Measurements from ENCODE around the gene TULP4.

The TULP4 gene

GRCh38 chr6:158383542-158383941 is 71.3 kb downstream of the TULP4 start:
- no peak for ATAC-seq
- TF ChIP-seq ZNF565 (CRISPR knock-in tag; conservative IDR thresholded peaks at IDR 0.05; ENCODE audit: low read depth): no peak
- no peak for TF ChIP-seq PPARA (CRISPR knock-in tag; IDR thresholded peaks at IDR 0.05; ENCODE audit: borderline replicate concordance)
- TF ChIP-seq ZNF8 (CRISPR knock-in tag; IDR thresholded peaks at IDR 0.05): no peak
- TF ChIP-seq ZNF70 (CRISPR knock-in tag; IDR thresholded peaks at IDR 0.05): no peak
- TF ChIP-seq TCF4 (CRISPR knock-in tag; IDR thresholded peaks at IDR 0.05; ENCODE audit: borderline replicate concordance): no peak
- no peak for TF ChIP-seq ESRRG (CRISPR knock-in tag; IDR thresholded peaks at IDR 0.05)
- TF ChIP-seq POU6F1 (CRISPR knock-in tag; IDR thresholded peaks at IDR 0.05; ENCODE audit: borderline replicate concordance, low read depth): no peak
- no peak for TF ChIP-seq ZFP30 (CRISPR knock-in tag; IDR thresholded peaks at IDR 0.05)
- TF ChIP-seq ARNTL (CRISPR knock-in tag; IDR thresholded peaks at IDR 0.05; ENCODE audit: borderline replicate concordance, low read depth): no peak
- no peak for TF ChIP-seq CSDC2 (CRISPR knock-in tag; IDR thresholded peaks at IDR 0.05)

GRCh38 chr6:158384671-158385110 is 72.4 kb downstream of the TULP4 start:
- ATAC-seq: peak; percentile 87
- TF ChIP-seq ZNF8 (CRISPR knock-in tag; IDR thresholded peaks at IDR 0.05) (no peak; the same call in 1 of the 2 replicates), TSHZ2 (CRISPR knock-in tag; IDR thresholded peaks at IDR 0.05) (peak; percentile 63; the same call in 1 of the 2 replicates), ISL1 (CRISPR knock-in tag; IDR thresholded peaks at IDR 0.05) (peak; percentile 94), ZC3H10 (CRISPR knock-in tag; IDR thresholded peaks at IDR 0.05) (peak; percentile 71; the same call in 1 of the 2 replicates), PATZ1 (CRISPR knock-in tag; IDR thresholded peaks at IDR 0.05; ENCODE audit: borderline replicate concordance) (0 out of 2 replicates have a peak, but pooled peaks have one; percentile 18)

- ATAC-seq: no peak
- TF ChIP-seq ZNF8 (CRISPR knock-in tag; IDR thresholded peaks at IDR 0.05) (no peak), ZNF70 (CRISPR knock-in tag; IDR thresholded peaks at IDR 0.05) (no peak), TSHZ2 (CRISPR knock-in tag; IDR thresholded peaks at IDR 0.05) (no peak)
Measured at GRCh38 chr6:158387036-158387435, 74.8 kb downstream of the TULP4 start.

- TF ChIP-seq ZC3H10 (CRISPR knock-in tag; IDR thresholded peaks at IDR 0.05) (no peak), GLIS3 (CRISPR knock-in tag; IDR thresholded peaks at IDR 0.05) (no peak), RARB (CRISPR knock-in tag; IDR thresholded peaks at IDR 0.05) (no peak), ZNF565 (CRISPR knock-in tag; conservative IDR thresholded peaks at IDR 0.05; ENCODE audit: low read depth) (no peak), ZFP3 (CRISPR knock-in tag; IDR thresholded peaks at IDR 0.05) (no peak; the same call in 1 of the 2 replicates), ZFP30 (CRISPR knock-in tag; IDR thresholded peaks at IDR 0.05) (no peak), PPARA (CRISPR knock-in tag; IDR thresholded peaks at IDR 0.05; ENCODE audit: borderline replicate concordance) (no peak), POU6F1 (CRISPR knock-in tag; IDR thresholded peaks at IDR 0.05; ENCODE audit: borderline replicate concordance, low read depth) (no peak), TSHZ2 (CRISPR knock-in tag; IDR thresholded peaks at IDR 0.05) (no peak), ESRRG (CRISPR knock-in tag; IDR thresholded peaks at IDR 0.05) (no peak), PATZ1 (CRISPR knock-in tag; IDR thresholded peaks at IDR 0.05; ENCODE audit: borderline replicate concordance) (no peak)
- ATAC-seq: no peak
Measured at GRCh38 chr6:158387578-158387977, 75.3 kb downstream of the TULP4 start.

Measured in SK-N-SH treated with all-trans-retinoic acid at 6 μM for 48 hours (cell line).